HFF-Myc (cell line): ENCODE data around the gene CLK3.

Source experiments
- DNase-seq: peaks from one replicate; pipeline ENCODE4 v3.0.0-alpha.2; 2011; ENCODE audit warnings: low read depth; ENCODE audit errors: extremely low read depth
- H3K4me3 ChIP-seq: replicated peaks from 2 replicates; pipeline ENCODE4 v1.5.1; 2011; ENCODE audit warnings: low read depth, mild to moderate bottlenecking, control low read depth, low read length
- CTCF ChIP-seq: IDR thresholded peaks from 2 replicates; pipeline ENCODE4 v1.5.1; 2012; ENCODE audit warnings: mild to moderate bottlenecking, low read depth, low read length, control low read depth; ENCODE audit errors: missing control alignments

The CLK3 gene

GRCh38 chr15:74603026-74603788 is 12.4 kb upstream of the CLK3 start:
- no peak overlapping the region for H3K4me3 ChIP-seq
- TF ChIP-seq CTCF = no peak
- DNase-seq = no peak

GRCh38 chr15:74603789-74604705 is 11.6 kb upstream of the CLK3 start:
- no peak for DNase-seq
- no peak for TF ChIP-seq CTCF
- H3K4me3 ChIP-seq = no peak overlapping the region

GRCh38 chr15:74604983-74605794 is 10.4 kb upstream of the CLK3 start:
- TF ChIP-seq CTCF = no peak
- H3K4me3 ChIP-seq = no peak overlapping the region
- DNase-seq = no peak

- H3K4me3 ChIP-seq = no peak overlapping the region
- TF ChIP-seq CTCF = no peak
- DNase-seq = no peak
Measured at GRCh38 chr15:74605795-74606150, 9.9 kb upstream of the CLK3 start.

GRCh38 chr15:74608786-74609185 is 6.8 kb upstream of the CLK3 start:
- no peak for DNase-seq
- TF ChIP-seq CTCF = no peak
- H3K4me3 ChIP-seq = no peak overlapping the region

- DNase-seq = no peak
- no peak overlapping the region for H3K4me3 ChIP-seq
- no peak for TF ChIP-seq CTCF
Measured at GRCh38 chr15:74609938-74610301, 5.7 kb upstream of the CLK3 start.
